ENCODE results near the gene PRKAA2.

The PRKAA2 gene

GRCh38 chr1:56710646-56711045 is 65.5 kb downstream of the PRKAA2 start:
- POLR2A ChIA-PET: no interaction called here
- H3K4me3 ChIP-seq (ENCODE audit: low read depth, low read length): no peak overlapping the region
- CTCF ChIA-PET: interaction anchor here (1.1 to 4.2 kb wide), 12 partner anchors 10 to 1427 kb away, joined by 3 to 37 read pairs (median 7); partner anchors contain the start of gene FYB2
- DNase-seq (ENCODE audit: low read depth, low spot score): peak; percentile 51
- no peak for TF ChIP-seq CTCF (IDR thresholded peaks at IDR 0.05; ENCODE audit: insufficient read depth, low read length, missing control alignments)

- ChIA-PET POLR2A (no interaction called here), CTCF (interaction anchor here (1.0 to 4.2 kb wide), 2 partner anchors 91 to 109 kb away, joined by 3 to 34 read pairs; partner anchors contain the start of gene FYB2)
- no peak for TF ChIP-seq CTCF (IDR thresholded peaks at IDR 0.05; ENCODE audit: insufficient read depth, low read length, missing control alignments)
- no peak overlapping the region for H3K4me3 ChIP-seq (ENCODE audit: low read depth, low read length)
- DNase-seq (ENCODE audit: low read depth, low spot score): no peak
Measured at GRCh38 chr1:56712150-56712549, 67.0 kb downstream of the PRKAA2 start.

- TF ChIP-seq CTCF (IDR thresholded peaks at IDR 0.05; ENCODE audit: insufficient read depth, low read length, missing control alignments): no peak
- POLR2A ChIA-PET: no interaction called here
- no peak for DNase-seq (ENCODE audit: low read depth, low spot score)
- CTCF ChIA-PET: no interaction called here
- no peak overlapping the region for H3K4me3 ChIP-seq (ENCODE audit: low read depth, low read length)
Measured at GRCh38 chr1:56713112-56713511, 68.0 kb downstream of the PRKAA2 start.

GRCh38 chr1:56715156-56715555 is 70.0 kb downstream of the PRKAA2 start:
- ChIA-PET POLR2A (no interaction called here), CTCF (interaction anchor here (1.2 kb wide), 1 partner anchor 105 kb away, joined by 5 read pairs; no protein-coding TSS in a partner anchor)
- peak; percentile 3 for DNase-seq (ENCODE audit: low read depth, low spot score)
- H3K4me3 ChIP-seq (ENCODE audit: low read depth, low read length): no peak overlapping the region
- no peak for TF ChIP-seq CTCF (IDR thresholded peaks at IDR 0.05; ENCODE audit: insufficient read depth, low read length, missing control alignments)

GRCh38 chr1:56719171-56719570 is 74.1 kb downstream of the PRKAA2 start:
- ChIA-PET POLR2A (no interaction called here), CTCF (no interaction called here)
- TF ChIP-seq CTCF (IDR thresholded peaks at IDR 0.05; ENCODE audit: insufficient read depth, low read length, missing control alignments): no peak
- H3K4me3 ChIP-seq (ENCODE audit: low read depth, low read length): no peak overlapping the region
- no peak for DNase-seq (ENCODE audit: low read depth, low spot score)

- no peak overlapping the region for H3K4me3 ChIP-seq (ENCODE audit: low read depth, low read length)
- DNase-seq (ENCODE audit: low read depth, low spot score): no peak
- CTCF ChIA-PET: no interaction called here
- POLR2A ChIA-PET: no interaction called here
- TF ChIP-seq CTCF (IDR thresholded peaks at IDR 0.05; ENCODE audit: insufficient read depth, low read length, missing control alignments): no peak
Measured at GRCh38 chr1:56726706-56727105, 81.6 kb downstream of the PRKAA2 start.

All from AG04449 (cell line).